GM13977 (cell line): ENCODE results near the gene COL4A1.

ENCODE experiments used
- DNase-seq: peaks from one replicate; pipeline ENCODE4 v3.0.0; 2012; ENCODE audit warnings: low spot score
- in situ Hi-C: fragments of 300-500 bp; cut with MboI; formaldehyde crosslinking; loops from one replicate; pipeline ENCODE4 v1.12.0; 2022; ENCODE audit warnings: low sequenced_read_pairs, low pct_unique_long_range_greater_than_20kb, mixed read lengths, inconsistent platforms; ENCODE audit not compliant: unreplicated experiment
- TF ChIP-seq, protein P1 (sequence below): IDR thresholded peaks from 2 replicates; pipeline ENCODE4 v1.5.1; 2012; ENCODE audit warnings: mild to moderate bottlenecking, control low read depth; ENCODE audit not compliant: insufficient read depth; ENCODE audit errors: extremely low read depth, missing control alignments

Gene COL4A1

DNA sequence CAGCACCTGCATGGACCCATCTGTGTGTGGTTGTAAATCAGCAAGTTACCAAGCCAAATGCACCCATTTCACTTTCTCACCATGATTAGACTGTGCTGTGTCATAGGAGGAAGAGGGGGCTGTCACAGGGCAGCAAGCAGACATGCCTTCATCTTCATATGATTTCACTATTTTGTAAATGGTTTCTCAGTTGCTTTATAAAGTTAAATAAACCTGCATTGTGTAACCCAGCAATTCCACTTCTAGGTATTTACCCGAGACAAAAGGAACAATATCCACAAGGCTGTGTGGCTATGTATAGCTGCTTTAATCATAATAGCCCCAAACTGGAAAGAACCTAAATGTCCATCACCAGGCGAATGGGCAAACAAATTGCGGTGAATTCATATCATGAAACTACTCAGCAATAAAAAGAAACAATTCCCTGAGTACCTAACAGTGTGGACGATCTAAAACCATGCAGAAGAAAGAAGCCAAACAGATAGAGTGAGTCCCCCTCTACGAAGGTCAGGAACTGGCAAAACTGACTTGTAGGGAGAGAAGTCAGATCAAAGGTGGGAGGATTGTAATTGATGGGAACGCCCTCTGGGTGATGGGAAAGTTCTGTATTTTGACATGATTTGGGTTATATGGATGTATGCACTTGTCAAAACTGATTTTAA is 185.4 kb downstream of the COL4A1 start:
- TF ChIP-seq, protein P1, sequence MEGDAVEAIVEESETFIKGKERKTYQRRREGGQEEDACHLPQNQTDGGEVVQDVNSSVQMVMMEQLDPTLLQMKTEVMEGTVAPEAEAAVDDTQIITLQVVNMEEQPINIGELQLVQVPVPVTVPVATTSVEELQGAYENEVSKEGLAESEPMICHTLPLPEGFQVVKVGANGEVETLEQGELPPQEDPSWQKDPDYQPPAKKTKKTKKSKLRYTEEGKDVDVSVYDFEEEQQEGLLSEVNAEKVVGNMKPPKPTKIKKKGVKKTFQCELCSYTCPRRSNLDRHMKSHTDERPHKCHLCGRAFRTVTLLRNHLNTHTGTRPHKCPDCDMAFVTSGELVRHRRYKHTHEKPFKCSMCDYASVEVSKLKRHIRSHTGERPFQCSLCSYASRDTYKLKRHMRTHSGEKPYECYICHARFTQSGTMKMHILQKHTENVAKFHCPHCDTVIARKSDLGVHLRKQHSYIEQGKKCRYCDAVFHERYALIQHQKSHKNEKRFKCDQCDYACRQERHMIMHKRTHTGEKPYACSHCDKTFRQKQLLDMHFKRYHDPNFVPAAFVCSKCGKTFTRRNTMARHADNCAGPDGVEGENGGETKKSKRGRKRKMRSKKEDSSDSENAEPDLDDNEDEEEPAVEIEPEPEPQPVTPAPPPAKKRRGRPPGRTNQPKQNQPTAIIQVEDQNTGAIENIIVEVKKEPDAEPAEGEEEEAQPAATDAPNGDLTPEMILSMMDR = no peak
- DNase-seq = no peak
- in situ Hi-C loops = loop anchor here (25.0 kb wide), 1 partner anchor 1159 kb away; no protein-coding TSS in a partner anchor

DNA sequence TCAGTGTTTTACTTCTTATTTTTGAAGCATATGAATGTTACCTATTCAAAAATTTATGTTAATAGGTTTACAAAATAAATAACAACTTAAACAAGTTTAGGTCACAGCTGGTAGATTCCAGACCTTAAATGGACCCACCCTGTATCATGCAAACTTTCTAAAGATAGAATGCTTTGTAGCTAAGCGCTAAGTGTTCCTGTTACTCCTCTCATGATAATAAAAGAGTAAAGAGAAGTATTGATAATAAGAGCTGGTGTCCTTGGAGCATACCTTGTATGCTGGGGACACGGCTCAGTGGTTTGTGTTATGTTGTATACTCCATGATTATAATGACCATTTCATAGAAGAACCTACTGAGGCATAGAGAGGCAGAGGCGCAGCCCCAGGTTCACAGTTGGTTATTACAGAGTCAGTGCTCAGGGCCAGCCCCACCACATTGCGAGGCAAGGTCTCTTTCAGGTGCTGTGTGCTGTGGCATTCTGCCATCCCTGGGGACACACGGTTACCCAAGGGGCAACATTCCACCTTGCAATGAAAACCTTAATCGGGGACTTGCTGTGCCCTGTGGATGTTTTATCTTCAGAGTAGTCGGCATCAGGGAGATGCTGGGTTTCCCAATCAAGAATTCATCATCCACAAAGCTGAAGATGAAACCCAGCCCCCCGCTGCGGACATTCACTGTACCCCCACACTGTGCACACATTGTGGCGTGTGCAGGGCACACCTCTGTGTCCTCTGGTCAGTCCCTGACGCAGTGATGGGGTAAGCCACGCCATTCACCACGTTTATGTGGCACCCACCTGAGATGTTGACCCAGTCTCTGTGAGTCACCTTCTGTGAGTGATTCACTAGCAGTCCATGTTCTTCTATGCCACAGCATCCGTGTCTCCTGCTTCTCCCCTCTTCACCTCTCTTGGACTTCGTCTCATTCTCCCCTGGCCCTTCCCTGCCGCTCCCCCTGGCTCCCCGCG is 186.7 kb downstream of the COL4A1 start:
- TF ChIP-seq, protein P1 = no peak
- DNase-seq = no peak
- in situ Hi-C loops = loop anchor here (25.0 kb wide), 1 partner anchor 1158 kb away; no protein-coding TSS in a partner anchor

DNA sequence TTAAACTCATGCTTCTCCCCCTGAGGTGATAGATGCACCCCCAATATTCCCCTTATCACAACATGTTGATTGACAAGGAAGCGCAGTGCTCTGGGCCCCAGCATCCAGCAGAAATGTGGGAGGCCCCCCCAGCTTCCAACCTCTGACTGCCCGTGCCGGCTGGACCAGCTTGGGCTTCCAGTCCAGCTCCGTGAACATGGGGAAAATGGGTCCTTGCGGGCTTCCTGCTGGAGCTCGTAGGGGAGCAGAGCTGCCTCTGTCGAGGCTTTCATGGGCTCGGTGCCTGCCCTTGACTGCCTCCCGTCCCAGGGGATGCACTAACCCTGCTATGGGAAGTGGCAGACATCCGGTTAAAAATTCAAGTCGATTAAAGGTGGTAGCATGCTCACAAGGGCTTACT is 188.9 kb downstream of the COL4A1 start:
- in situ Hi-C loops = loop anchor here (25.0 kb wide), 1 partner anchor 1156 kb away; no protein-coding TSS in a partner anchor
- TF ChIP-seq, protein P1 = no peak
- DNase-seq = no peak

DNA sequence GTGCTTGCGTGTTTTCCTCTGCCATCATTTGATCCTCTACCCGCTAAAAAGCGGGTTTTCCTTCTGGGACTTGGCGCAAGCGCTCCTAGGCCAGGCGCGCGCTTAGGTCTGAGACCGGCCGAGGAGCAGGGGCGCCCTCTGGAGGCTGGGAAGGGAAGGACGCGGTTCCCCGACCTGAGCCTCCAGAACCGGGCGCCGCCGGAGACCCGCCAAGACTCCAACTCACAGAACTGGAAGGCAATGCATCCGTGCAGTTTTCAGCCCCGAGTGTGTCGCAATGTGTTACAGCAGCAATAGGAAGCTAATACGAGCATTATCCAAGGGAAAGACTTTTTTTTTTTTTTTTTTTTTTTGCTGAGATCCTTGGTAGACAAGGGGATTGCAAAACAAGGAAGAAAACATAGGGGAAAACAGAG is 190.9 kb downstream of the COL4A1 start:
- DNase-seq = no peak
- in situ Hi-C loops = loop anchor here (25.0 kb wide), 1 partner anchor 1154 kb away; no protein-coding TSS in a partner anchor
- TF ChIP-seq, protein P1 = peak; percentile 64

DNA sequence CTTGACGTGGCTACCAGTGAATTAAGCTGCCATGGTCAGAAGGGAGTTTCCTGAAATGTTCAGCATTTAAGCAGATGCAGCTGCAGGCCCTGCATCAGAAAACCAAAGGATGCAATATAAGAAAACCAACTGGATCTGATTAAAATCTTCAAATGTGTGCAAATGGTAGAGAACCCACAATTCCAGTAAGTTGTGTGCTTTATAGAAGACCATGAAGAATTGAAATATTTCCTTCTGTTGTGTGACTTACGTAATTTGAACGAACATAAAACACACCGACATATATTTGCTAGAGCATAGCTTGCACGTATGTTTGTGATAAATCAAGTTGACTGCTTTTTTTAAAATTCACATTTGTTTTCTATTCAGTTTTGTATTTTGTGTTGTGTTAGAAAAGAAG is 191.4 kb downstream of the COL4A1 start:
- TF ChIP-seq, protein P1 = no peak
- DNase-seq = no peak
- in situ Hi-C loops = loop anchor here (25.0 kb wide), 1 partner anchor 1153 kb away; no protein-coding TSS in a partner anchor

DNA sequence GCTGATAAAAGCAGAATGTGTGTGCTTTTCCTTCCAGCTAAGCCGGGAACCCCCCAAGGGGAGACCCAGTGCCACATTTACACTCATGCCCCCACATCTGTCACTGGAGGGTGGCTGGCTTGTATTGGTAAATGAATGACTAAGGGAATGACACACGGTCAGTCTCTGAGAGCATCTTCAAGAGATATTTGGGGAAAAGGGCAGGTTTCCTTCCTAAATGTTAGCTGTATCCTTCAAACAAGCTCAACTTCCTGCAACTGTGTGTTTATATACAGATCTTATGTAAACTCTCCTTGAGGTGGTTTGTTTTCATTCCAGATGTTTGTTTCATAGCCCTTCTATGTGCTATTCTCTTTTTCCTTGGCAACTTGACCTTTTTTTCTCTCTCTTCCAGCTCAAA is 192.6 kb downstream of the COL4A1 start:
- DNase-seq = no peak
- in situ Hi-C loops = loop anchor here (25.0 kb wide), 1 partner anchor 1152 kb away; no protein-coding TSS in a partner anchor
- TF ChIP-seq, protein P1 = no peak
